ENCODE results near the gene APOL3. TPM values are rescaled to one million over a fixed set of nuclear protein-coding genes. Genes with fewer than 3 reads are reported as not detected.

The APOL3 gene
- total and polyA plus RNA-seq, 3 donors (not counting 1 experiment from before 2014, with no cell fraction given) = 0.83 to 2.2 (median 1.6) TPM

Other genes starting within 250 kb of the APOL3 start
- gene RBFOX2, start 131.9 kb downstream of the APOL3 start, total RNA-seq = 100 to 1,000 TPM; 126 to 137 TPM
- 107 TPM for gene RBFOX2, start 131.9 kb downstream of the APOL3 start, polyA plus RNA-seq
- under 1 TPM in 1 of 2 donors, not detected in 1; 0.26 TPM for gene APOL4, start 41.1 kb upstream of the APOL3 start, total RNA-seq
- gene APOL4, start 41.1 kb upstream of the APOL3 start, polyA plus RNA-seq = not detected
- 10 to 100 TPM; 16.8 to 24.3 TPM for gene APOL2, start 78.8 kb upstream of the APOL3 start, total RNA-seq
- gene APOL2, start 78.8 kb upstream of the APOL3 start, polyA plus RNA-seq = 9.5 TPM
- 1 to 10 TPM in 1 of 2 donors, under 1 TPM in 1; 0.26 to 1.2 TPM for gene APOL1, start 92.4 kb upstream of the APOL3 start, total RNA-seq
- 0.34 TPM for gene APOL1, start 92.4 kb upstream of the APOL3 start, polyA plus RNA-seq
- gene MYH9, start 227.2 kb upstream of the APOL3 start, total RNA-seq = 1,000 to 10,000 TPM; 1,183 to 1,246 TPM
- gene MYH9, start 227.2 kb upstream of the APOL3 start, polyA plus RNA-seq = 295 TPM

Measured in mammary epithelial cell (primary cell).